Measurements from ENCODE around the gene ZNF326.

ZNF326 gene

GRCh38 chr1:89962742-89963075 lies 32.2 kb upstream of the ZNF326 start:
- Histone ChIP-seq H3K4me1 (no peaks in the 10 kb centered on the region), H3K9me3 (no peaks in the 10 kb centered on the region), H3K27me3 (no peaks in the 10 kb centered on the region), H3K4me3 (ENCODE audit: low read depth, low read length) (no peak overlapping the region), H3K36me3 (no peaks in the 10 kb centered on the region)
- TF ChIP-seq, protein P1, sequence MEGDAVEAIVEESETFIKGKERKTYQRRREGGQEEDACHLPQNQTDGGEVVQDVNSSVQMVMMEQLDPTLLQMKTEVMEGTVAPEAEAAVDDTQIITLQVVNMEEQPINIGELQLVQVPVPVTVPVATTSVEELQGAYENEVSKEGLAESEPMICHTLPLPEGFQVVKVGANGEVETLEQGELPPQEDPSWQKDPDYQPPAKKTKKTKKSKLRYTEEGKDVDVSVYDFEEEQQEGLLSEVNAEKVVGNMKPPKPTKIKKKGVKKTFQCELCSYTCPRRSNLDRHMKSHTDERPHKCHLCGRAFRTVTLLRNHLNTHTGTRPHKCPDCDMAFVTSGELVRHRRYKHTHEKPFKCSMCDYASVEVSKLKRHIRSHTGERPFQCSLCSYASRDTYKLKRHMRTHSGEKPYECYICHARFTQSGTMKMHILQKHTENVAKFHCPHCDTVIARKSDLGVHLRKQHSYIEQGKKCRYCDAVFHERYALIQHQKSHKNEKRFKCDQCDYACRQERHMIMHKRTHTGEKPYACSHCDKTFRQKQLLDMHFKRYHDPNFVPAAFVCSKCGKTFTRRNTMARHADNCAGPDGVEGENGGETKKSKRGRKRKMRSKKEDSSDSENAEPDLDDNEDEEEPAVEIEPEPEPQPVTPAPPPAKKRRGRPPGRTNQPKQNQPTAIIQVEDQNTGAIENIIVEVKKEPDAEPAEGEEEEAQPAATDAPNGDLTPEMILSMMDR (IDR thresholded peaks at IDR 0.05; ENCODE audit: low read depth, low read length) = no peak
- DNase-seq = no peak

- Histone ChIP-seq H3K9me3 (no peaks in the 10 kb centered on the region), H3K27me3 (no peaks in the 10 kb centered on the region), H3K4me1 (no peaks in the 10 kb centered on the region), H3K4me3 (ENCODE audit: low read depth, low read length) (no peak overlapping the region), H3K36me3 (no peaks in the 10 kb centered on the region)
- TF ChIP-seq, protein P1 (IDR thresholded peaks at IDR 0.05; ENCODE audit: low read depth, low read length) = no peak
- no peak for DNase-seq
These were observed 29.6 kb upstream of the ZNF326 start for GRCh38 chr1:89965193-89965768.

- TF ChIP-seq, protein P1 (IDR thresholded peaks at IDR 0.05; ENCODE audit: low read depth, low read length) = no peak
- H3K4me1 ChIP-seq = no peaks in the 10 kb centered on the region
- H3K36me3 ChIP-seq = no peaks in the 10 kb centered on the region
- no peak for DNase-seq
- H3K4me3 ChIP-seq (ENCODE audit: low read depth, low read length) = no peak overlapping the region
- H3K27me3 ChIP-seq = no peaks in the 10 kb centered on the region
- H3K9me3 ChIP-seq = no peaks in the 10 kb centered on the region
These were observed 28.3 kb upstream of the ZNF326 start for GRCh38 chr1:89966656-89967055.

GRCh38 chr1:89971600-89971999 lies 23.3 kb upstream of the ZNF326 start:
- TF ChIP-seq, protein P1 (IDR thresholded peaks at IDR 0.05; ENCODE audit: low read depth, low read length) = no peak
- H3K4me3 ChIP-seq (ENCODE audit: low read depth, low read length) = no peak overlapping the region

GRCh38 chr1:89972024-89972423 lies 22.9 kb upstream of the ZNF326 start:
- Histone ChIP-seq H3K27me3 (no peaks in the 10 kb centered on the region), H3K4me1 (no peaks in the 10 kb centered on the region), H3K4me3 (ENCODE audit: low read depth, low read length) (no peak overlapping the region), H3K9me3 (no peaks in the 10 kb centered on the region), H3K36me3 (no peaks in the 10 kb centered on the region)
- TF ChIP-seq, protein P1 (IDR thresholded peaks at IDR 0.05; ENCODE audit: low read depth, low read length) = no peak
- no peak for DNase-seq

More at GRCh38 chr1:89971600-89971999, 23.3 kb upstream of the ZNF326 start:
- DNase-seq = no peak
- H3K9me3 ChIP-seq = no peaks in the 10 kb centered on the region
- no peaks in the 10 kb centered on the region for H3K36me3 ChIP-seq
- no peaks in the 10 kb centered on the region for H3K27me3 ChIP-seq
- no peaks in the 10 kb centered on the region for H3K4me1 ChIP-seq

- Histone ChIP-seq H3K9me3 (no peaks in the 10 kb centered on the region), H3K4me1 (no peaks in the 10 kb centered on the region), H3K36me3 (no peaks in the 10 kb centered on the region), H3K4me3 (ENCODE audit: low read depth, low read length) (no peak overlapping the region), H3K27me3 (no peaks in the 10 kb centered on the region)
- DNase-seq = no peak
- TF ChIP-seq, protein P1 (IDR thresholded peaks at IDR 0.05; ENCODE audit: low read depth, low read length) = no peak
These were observed 21.3 kb upstream of the ZNF326 start for GRCh38 chr1:89973471-89974127.
